OCI-LY3 (cell line): ENCODE data around the gene MAN1B1.

ENCODE experiments used
- CTCF ChIP-seq: fragments of 200-600, 300-600 bp; sonication (generic); IDR thresholded peaks from 2 replicates; pipeline ENCODE4 v1.5.1; 2014; ENCODE audit warnings: antibody characterized with exemption, low read length, low read depth
- EZH2phosphoT487 ChIP-seq: fragments of 200-600 bp; shearing (Covaris generic); IDR thresholded peaks from 2 replicates; pipeline ENCODE4 v1.6.1; 2018; ENCODE audit warnings: antibody characterized with exemption, mixed run types, low read depth

- TF ChIP-seq CTCF (no peak), EZH2phosphoT487 (no peak)
Measured at GRCh38 chr9:137087409-137087925, 682 bp downstream of the MAN1B1 start.
